ENCODE results near the gene HOXA3. TPM values are rescaled to one million over a fixed set of nuclear protein-coding genes. Genes with fewer than 3 reads are reported as not detected.

The HOXA3 gene
- total RNA-seq, 1 donor from 2014 or later: not detected

GRCh38 chr7:27113991-27114769 lies 38.2 kb downstream of the HOXA3 start:
- Histone ChIP-seq H3K27me3 (ENCODE audit: insufficient read depth, low read length) (peaks cover 59% of the 10 kb centered on the region), H3K9ac (ENCODE audit: low read length) (peak overlapping the region; percentile 86), H3K36me3 (ENCODE audit: insufficient read depth, low read length) (no peaks in the 10 kb centered on the region), H2AFZ (ENCODE audit: low read depth, low read length) (no peak overlapping the region), H3K9me3 (ENCODE audit: insufficient read depth, low read depth, low read length) (no peaks in the 10 kb centered on the region), H3K4me1 (ENCODE audit: insufficient read depth, low read length) (peaks cover 9% of the 10 kb centered on the region), H3K4me2 (ENCODE audit: low read length) (peak overlapping the region; percentile 82), H3K4me3 (ENCODE audit: insufficient read depth, low read depth, low read length) (peak overlapping the region; percentile 63), H3K79me2 (ENCODE audit: insufficient read depth, low read length) (peaks cover 71% of the 10 kb centered on the region), H4K20me1 (ENCODE audit: insufficient read depth, low read length) (peaks cover 4% of the 10 kb centered on the region), H3K27ac (ENCODE audit: low read depth, low read length) (peak overlapping the region; percentile 77)
- H3K27ac Mint-ChIP-seq (ENCODE audit: unreplicated experiment): no peak overlapping the region
- H3K4me1 Mint-ChIP-seq (ENCODE audit: low read depth, unreplicated experiment): peaks cover 2% of the 10 kb centered on the region
- FAIRE-seq (no peak), DNase-seq (ENCODE audit: low read depth) (peak; percentile 74)
- H3K9me3 Mint-ChIP-seq (ENCODE audit: unreplicated experiment): peaks cover 22% of the 10 kb centered on the region
- H3K27me3 Mint-ChIP-seq (ENCODE audit: low read depth, unreplicated experiment): peaks cover 88% of the 10 kb centered on the region
- H3K36me3 Mint-ChIP-seq (ENCODE audit: low read depth, unreplicated experiment): peaks cover 3% of the 10 kb centered on the region
- no peak overlapping the region for H3K4me3 Mint-ChIP-seq (ENCODE audit: unreplicated experiment)
- TF ChIP-seq EZH2 (IDR thresholded peaks at IDR 0.05; ENCODE audit: insufficient read depth, low read length): no peak
- TF ChIP-seq CTCF (IDR thresholded peaks at IDR 0.05; ENCODE audit: insufficient read depth, low read depth, low read length): no peak

GRCh38 chr7:27112955-27113949 lies 39.1 kb downstream of the HOXA3 start:
- peak overlapping the region; percentile 74 for H3K4me3 ChIP-seq (ENCODE audit: insufficient read depth, low read depth, low read length)
- no peak overlapping the region for H3K27ac Mint-ChIP-seq (ENCODE audit: unreplicated experiment)
- H3K36me3 ChIP-seq (ENCODE audit: insufficient read depth, low read length): no peaks in the 10 kb centered on the region
- peak overlapping the region; percentile 76 for H3K27ac ChIP-seq (ENCODE audit: low read depth, low read length)
- H3K9me3 Mint-ChIP-seq (ENCODE audit: unreplicated experiment): peaks cover 21% of the 10 kb centered on the region
- peaks cover 4% of the 10 kb centered on the region for H4K20me1 ChIP-seq (ENCODE audit: insufficient read depth, low read length)
- H3K79me2 ChIP-seq (ENCODE audit: insufficient read depth, low read length): peaks cover 69% of the 10 kb centered on the region
- no peaks in the 10 kb centered on the region for H3K9me3 ChIP-seq (ENCODE audit: insufficient read depth, low read depth, low read length)
- H3K27me3 ChIP-seq (ENCODE audit: insufficient read depth, low read length): peaks cover 62% of the 10 kb centered on the region
- no peak overlapping the region for H3K4me3 Mint-ChIP-seq (ENCODE audit: unreplicated experiment)
- DNase-seq (ENCODE audit: low read depth) (peak; percentile 92), FAIRE-seq (no peak)
- no peak overlapping the region for H2AFZ ChIP-seq (ENCODE audit: low read depth, low read length)
- H3K36me3 Mint-ChIP-seq (ENCODE audit: low read depth, unreplicated experiment): peaks cover 3% of the 10 kb centered on the region
- H3K27me3 Mint-ChIP-seq (ENCODE audit: low read depth, unreplicated experiment): peaks cover 87% of the 10 kb centered on the region
- peaks cover 2% of the 10 kb centered on the region for H3K4me1 Mint-ChIP-seq (ENCODE audit: low read depth, unreplicated experiment)
- peak overlapping the region; percentile 91 for H3K4me2 ChIP-seq (ENCODE audit: low read length)
- TF ChIP-seq EZH2 (IDR thresholded peaks at IDR 0.05; ENCODE audit: insufficient read depth, low read length) (peak; percentile 60), CTCF (IDR thresholded peaks at IDR 0.05; ENCODE audit: insufficient read depth, low read depth, low read length) (no peak)
- peaks cover 16% of the 10 kb centered on the region for H3K4me1 ChIP-seq (ENCODE audit: insufficient read depth, low read length)
- H3K9ac ChIP-seq (ENCODE audit: low read length): peak overlapping the region; percentile 88
